Fibroblast of villous mesenchyme (primary cell): ENCODE results near the gene RBM34. TPM values are rescaled to one million over a fixed set of nuclear protein-coding genes. Genes with fewer than 3 reads are reported as not detected.

Source experiments
- DNase-seq: peaks from one replicate; pipeline ENCODE4 v3.0.0-alpha.2; 2010; ENCODE audit warnings: low read depth
- H3K4me3 ChIP-seq: 2 replicates; pipeline ENCODE4 v1.5.1; 2011; ENCODE audit warnings: low read depth, mild to moderate bottlenecking, low read length
- total RNA-seq: library from RNA; depleted of rRNA; stranded (reverse); fragments of >200 nt; gene quantifications from 2 replicates; pipeline ENCODE4 v1.2.3, GENCODE V29; 2012
- TF ChIP-seq, protein P1 (sequence below): IDR thresholded peaks from 2 replicates; pipeline ENCODE4 v1.5.1; 2012; ENCODE audit warnings: low read depth, mild to moderate bottlenecking, low read length; ENCODE audit not compliant: insufficient read depth

Gene RBM34
- total RNA-seq, 1 donor = 61.7 TPM

GRCh38 chr1:235124111-235124510 is 36.9 kb downstream of the RBM34 start:
- no peak for DNase-seq
- TF ChIP-seq, protein P1, sequence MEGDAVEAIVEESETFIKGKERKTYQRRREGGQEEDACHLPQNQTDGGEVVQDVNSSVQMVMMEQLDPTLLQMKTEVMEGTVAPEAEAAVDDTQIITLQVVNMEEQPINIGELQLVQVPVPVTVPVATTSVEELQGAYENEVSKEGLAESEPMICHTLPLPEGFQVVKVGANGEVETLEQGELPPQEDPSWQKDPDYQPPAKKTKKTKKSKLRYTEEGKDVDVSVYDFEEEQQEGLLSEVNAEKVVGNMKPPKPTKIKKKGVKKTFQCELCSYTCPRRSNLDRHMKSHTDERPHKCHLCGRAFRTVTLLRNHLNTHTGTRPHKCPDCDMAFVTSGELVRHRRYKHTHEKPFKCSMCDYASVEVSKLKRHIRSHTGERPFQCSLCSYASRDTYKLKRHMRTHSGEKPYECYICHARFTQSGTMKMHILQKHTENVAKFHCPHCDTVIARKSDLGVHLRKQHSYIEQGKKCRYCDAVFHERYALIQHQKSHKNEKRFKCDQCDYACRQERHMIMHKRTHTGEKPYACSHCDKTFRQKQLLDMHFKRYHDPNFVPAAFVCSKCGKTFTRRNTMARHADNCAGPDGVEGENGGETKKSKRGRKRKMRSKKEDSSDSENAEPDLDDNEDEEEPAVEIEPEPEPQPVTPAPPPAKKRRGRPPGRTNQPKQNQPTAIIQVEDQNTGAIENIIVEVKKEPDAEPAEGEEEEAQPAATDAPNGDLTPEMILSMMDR = no peak
- no peak overlapping the region for H3K4me3 ChIP-seq

- no peak for DNase-seq
- no peak overlapping the region for H3K4me3 ChIP-seq
- TF ChIP-seq, protein P1 = no peak
These were observed 38.7 kb downstream of the RBM34 start for GRCh38 chr1:235122348-235122747.

GRCh38 chr1:235113183-235113917 is 47.7 kb downstream of the RBM34 start:
- TF ChIP-seq, protein P1 = no peak
- no peak for DNase-seq
- H3K4me3 ChIP-seq = no peak overlapping the region

GRCh38 chr1:235112297-235113182 is 48.5 kb downstream of the RBM34 start:
- DNase-seq = no peak
- H3K4me3 ChIP-seq = no peak overlapping the region
- TF ChIP-seq, protein P1 = no peak

GRCh38 chr1:235111107-235111506 is 49.9 kb downstream of the RBM34 start:
- no peak for DNase-seq
- no peak overlapping the region for H3K4me3 ChIP-seq
- TF ChIP-seq, protein P1 = no peak

- no peak overlapping the region for H3K4me3 ChIP-seq
- TF ChIP-seq, protein P1 = no peak
- DNase-seq = no peak
These were observed 52.2 kb downstream of the RBM34 start for GRCh38 chr1:235108876-235109275.
